Heart right ventricle (tissue), 16 donors: ENCODE data around the gene RELB. TPM values are rescaled to one million over a fixed set of nuclear protein-coding genes. Genes with fewer than 3 reads are reported as not detected.
A peak's percentile ranks its signal among the peaks of the same experiment; 100 is the strongest.

Source experiments
- ATAC-seq, 8 donors: fragments of 200-7000 bp; cut with Tn5 transposase; one replicate each; pipeline ENCODE4 v1.9.1; 2020; ENCODE audit warnings: mild to moderate bottlenecking in 8 of 8, moderate library complexity in 8 of 8, moderate number of reproducible peaks in 1 of 8
- DNase-seq, 2 donors: peaks; one replicate each; pipeline ENCODE4 v3.0.0-alpha.2; 2020
- H3K27ac ChIP-seq, 10 donors: fragments of 200-600 bp; sonication (generic) in 2 of 10; one replicate each; pipeline versions ENCODE4 v1.5.0 to v1.8.0; 2020 to 2022; ENCODE audit warnings: mild to moderate bottlenecking in 3 of 10
- H3K27me3 ChIP-seq, 7 donors: fragments of 200-600 bp; one replicate each; pipeline ENCODE4 v1.8.0; 2021 to 2022; ENCODE audit warnings: mild to moderate bottlenecking in 2 of 7
- H3K36me3 ChIP-seq, 9 donors: fragments of 200-600 bp; sonication (generic) in 1 of 9; one replicate each; pipeline versions ENCODE4 v1.5.0 to v1.8.0; 2020 to 2022; ENCODE audit warnings: mild to moderate bottlenecking in 2 of 9
- H3K4me1 ChIP-seq, 9 donors: fragments of 200-600 bp; sonication (generic) in 1 of 9; one replicate each; pipeline versions ENCODE4 v1.5.0 to v1.8.0; 2020 to 2022; ENCODE audit warnings: mild to moderate bottlenecking in 4 of 9
- H3K4me3 ChIP-seq, 10 donors: fragments of 200-600 bp; sonication (generic) in 2 of 10; one replicate each; pipeline versions ENCODE4 v1.5.0 to v1.8.0; 2020 to 2022; ENCODE audit warnings: mild to moderate bottlenecking in 7 of 10, moderate library complexity in 2 of 10
- H3K9me3 ChIP-seq, 11 donors: fragments of 200-600 bp in 10 of 11; sonication (generic) in 2 of 11; one replicate each; pipeline versions ENCODE4 v1.5.0 to v1.8.0; 2013 to 2022; ENCODE audit warnings: mild to moderate bottlenecking in 2 of 11, control low read depth in 1 of 11, moderate library complexity in 1 of 11
- CTCF ChIP-seq, 9 donors: fragments of 200-600 bp; sonication (generic) in 2 of 9; IDR thresholded peaks; one replicate each; pipeline versions ENCODE4 v1.5.0 to v1.8.0; 2021 to 2022; ENCODE audit warnings: antibody characterized with exemption in 9 of 9, mild to moderate bottlenecking in 5 of 9, moderate library complexity in 1 of 9
- WGBS, 2 donors: extraction: QIAGEN DNeasy Blood & Tissue Kit; methylation state at CpG; one replicate each; pipeline ENCODE4 v1.1.7; 2013; ENCODE audit warnings: inconsistent platforms in 1 of 2; 5-methylcytosine and 5-hydroxymethylcytosine counted together
- intact Hi-C, 10 donors: fragments of 100-400 bp; cut with DNase I; formaldehyde crosslinking; loops; one replicate each; pipeline versions ENCODE4 v1.11.1 to v1.14.2; 2022
- long read RNA-seq, 3 donors: library from polyadenylated mRNA; unstranded; transcript quantifications; one replicate each; pipeline ENCODE4 v2.0.0, GENCODE V29; 2020 to 2021
- polyA plus RNA-seq, 2 donors: library from polyadenylated mRNA; stranded (reverse); fragments of 200-250 nt; gene quantifications; one replicate each; pipeline ENCODE4 v1.2.3, GENCODE V29; 2013
- total RNA-seq, 10 donors: library from RNA; stranded (reverse); fragmentation: NEBNext Ultra II Directional in 3 of 10; extraction: Animal tissue kit (Norgen Biotek cat#: 25700) in 3 of 10; gene quantifications; one replicate each; pipeline versions ENCODE4 v1.2.1 to v1.2.4, GENCODE V29; 2021 to 2023
- donor health status: Arrhythmogenic right ventricular cardiomyopathy.
- donor health status: ischemic (EF 13 %, LVEDD 7.1; RV severe dilation, severe dysfunction).
- donor health status: healthy with polysubstance abuse.
- donor health status: DM: no; HTN: yes; CAD: no.
- donor health status: DM: no; HTN: no; CAD: no.
- donor health status: ischemic (EF 25% LVEDD 6.9; RV normal size, moderate dysfunction).
- donor health status: ischemic (EF 25% LVEDD 5.7; RV mildly dilated, moderate dysfunction).
- donor health status: healthy.
- donor health status: DM: yes; HTN: yes; CAD: no.
- donor health status: Ischemic cardiomyopathy.
- donor health status: ischemic (EF 35%, LVEDD 5.7; RV mildly dilated, moderate dysfunction).
- donor health status: nonischemic (EF 11% LVEDD 7.7; RV severe dilation, severe dysfunction).
- donor health status: DM: yes; HTN: yes; CAD: no.
- donor health status: PGD.
- donor health status: ischemic (EF 29% LVEDD 5.4; RV normal size, mild dysfunction).
- donor health status: nonischemic (EF 23%, LVEDD 6.1; RV moderate dilation, normal function).

Gene RELB
- total RNA-seq (10 to 100 TPM in 1 of 10 donors, 1 to 10 TPM in 9; 1.3 to 19.3 (median 5.5) TPM), polyA plus RNA-seq (10 to 100 TPM in 1 of 2 donors, 1 to 10 TPM in 1; 1.4 to 13.0 TPM)
- long read RNA-seq, donor 1, partial matches to known transcripts, result 2 of 3 reads
- long read RNA-seq, donor 1, other reads (novel, unspliced or antisense), result 1 of 3 reads
- long read RNA-seq, donor 2, partial matches to known transcripts, result 4 of 5 reads
- long read RNA-seq, donor 2, other reads (novel, unspliced or antisense), result 1 of 5 reads
- long read RNA-seq, donor 3, transcript RELB-202 (11 exons, 2,219 nt), result major isoform, 9 of 9 reads
- long read RNA-seq, donor 3, partial matches to known transcripts, result 0 of 9 reads
- long read RNA-seq, donor 3, other reads (novel, unspliced or antisense), result 0 of 9 reads

GRCh38 chr19:45001087-45001739 lies at the start of gene RELB:
Gene RELB (plus strand): TSS chr19:45001464. CDS start chr19:45001580, 116 bp downstream.
- TF ChIP-seq CTCF (IDR thresholded peaks at IDR 0.05), result no peak
- Histone ChIP-seq H3K4me1 (peaks cover 5 to 16% (median 12%) of the 10 kb centered on the region in 9 donors), H3K36me3 (peaks cover 0 to 34% (median 0%) of the 10 kb centered on the region in 9 donors), H3K4me3 (peak within 1 kb of the TSS; percentile 80 to 94 (median 86)), H3K9me3 (no peaks in the 10 kb centered on the region), H3K27me3 (no peaks in the 10 kb centered on the region), H3K27ac (peak within 1 kb of the TSS; percentile 93 to 100 (median 99))
- peak; percentile 96 to 97 for DNase-seq
- WGBS, 2 donors, result 1 to 2% methylated on average over 55 to 72 of the region's 79 CpGs
- intact Hi-C loops, result loop anchor here in 1 of 10 donors (2.0 kb wide), 1 partner anchor 46 kb away; the partner anchor contains the start of gene CLPTM1
- ATAC-seq, result peak; percentile 52 to 78 (median 67)

- Histone ChIP-seq H3K27me3 (no peaks in the 10 kb centered on the region), H3K4me3 (peak overlapping the region; percentile 29 to 100 (median 96)), H3K27ac (peak overlapping the region; percentile 84 to 97 (median 91)), H3K4me1 (peaks cover 21 to 67% (median 45%) of the 10 kb centered on the region in 9 donors), H3K9me3 (no peaks in the 10 kb centered on the region), H3K36me3 (peaks cover 0 to 20% (median 0%) of the 10 kb centered on the region in 9 donors)
- ATAC-seq (peak in 1 of 8 donors; percentile 1), DNase-seq (no peak)
- TF ChIP-seq CTCF (IDR thresholded peaks at IDR 0.05), result no peak
- intact Hi-C loops, result loop anchor here in 3 of 10 donors (2.0 to 10.0 kb wide), 3 partner anchors 47 to 269 kb away; partner anchors contain the start of gene RELB (in 1 of the 3)
- WGBS, 2 donors, result 25 to 27% methylated on average over 13 of the region's 13 CpGs
Observed at GRCh38 chr19:44954278-44954648, 47.0 kb upstream of the RELB start.

- Histone ChIP-seq H3K4me1 (peaks cover 21 to 73% (median 45%) of the 10 kb centered on the region in 9 donors), H3K27ac (peak within 1 kb of the TSS; percentile 84 to 97 (median 91)), H3K27me3 (no peaks in the 10 kb centered on the region), H3K36me3 (peaks cover 0 to 14% (median 0%) of the 10 kb centered on the region in 9 donors), H3K9me3 (no peaks in the 10 kb centered on the region), H3K4me3 (peak within 1 kb of the TSS; percentile 85 to 100 (median 96))
- peak in 1 of 9 donors; percentile 13 for TF ChIP-seq CTCF (IDR thresholded peaks at IDR 0.05)
- 1% methylated on average over 64 to 65 of the region's 65 CpGs for WGBS, 2 donors
- peak; percentile 97 to 98 for DNase-seq
- intact Hi-C loops, result loop anchor here in 3 of 10 donors (2.0 to 10.0 kb wide), 3 partner anchors 46 to 270 kb away; partner anchors contain the start of gene RELB (in 1 of the 3)
- ATAC-seq, result peak; percentile 95 to 98 (median 97)
Observed at GRCh38 chr19:44954649-44955504, 46.4 kb upstream of the RELB start, which contains the start of gene CLPTM1. Gene CLPTM1 (plus strand): TSS chr19:44955380. CDS start chr19:44955396, 16 bp downstream.
